HG03571 (cell line): ENCODE measurements around the gene NAIF1.
A peak's percentile ranks its signal among the peaks of the same experiment; 100 is the strongest.

Source experiments
- ATAC-seq: cut with Tn5 transposase; IDR thresholded peaks from one replicate; pipeline ENCODE4 v1.9.1; 2021; ENCODE audit not compliant: unreplicated experiment

Gene NAIF1

DNA sequence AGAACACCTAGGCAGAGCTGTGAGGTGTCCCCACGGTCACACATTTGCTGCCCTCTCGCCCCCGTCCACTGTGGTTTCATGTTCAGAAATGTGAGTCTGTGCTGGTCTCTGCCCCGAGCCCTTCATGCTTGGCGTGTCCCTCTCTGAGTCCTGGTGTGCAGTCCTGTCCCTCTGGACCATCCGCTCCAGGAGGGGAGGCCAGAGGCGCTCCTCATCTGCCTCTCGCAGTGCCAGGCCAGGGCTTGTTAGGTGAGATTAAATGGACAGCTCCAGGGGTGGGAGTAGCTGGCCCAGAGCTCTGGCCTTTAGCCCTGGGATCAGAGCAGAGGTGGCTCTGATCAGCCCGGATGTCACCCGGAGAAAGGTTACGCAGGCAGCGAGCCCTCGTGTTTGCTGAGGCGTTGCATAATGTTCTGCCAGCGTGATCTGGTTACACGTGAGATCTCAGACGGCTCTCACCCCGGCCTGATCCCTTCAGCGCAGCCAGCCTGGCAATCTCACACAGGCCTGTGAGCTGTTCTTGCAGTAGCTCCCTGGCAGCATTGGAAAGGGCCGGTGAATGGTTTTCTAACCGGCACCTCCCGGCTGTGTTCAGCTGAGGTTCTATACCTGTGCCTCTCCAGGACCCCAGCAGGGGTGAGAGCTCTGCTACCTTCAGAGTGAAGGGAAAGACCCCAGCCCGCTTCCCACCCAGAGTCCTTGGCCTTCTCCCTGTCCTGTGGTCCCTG, 35.9 kb upstream of the NAIF1 start:
- ATAC-seq = no peak

DNA sequence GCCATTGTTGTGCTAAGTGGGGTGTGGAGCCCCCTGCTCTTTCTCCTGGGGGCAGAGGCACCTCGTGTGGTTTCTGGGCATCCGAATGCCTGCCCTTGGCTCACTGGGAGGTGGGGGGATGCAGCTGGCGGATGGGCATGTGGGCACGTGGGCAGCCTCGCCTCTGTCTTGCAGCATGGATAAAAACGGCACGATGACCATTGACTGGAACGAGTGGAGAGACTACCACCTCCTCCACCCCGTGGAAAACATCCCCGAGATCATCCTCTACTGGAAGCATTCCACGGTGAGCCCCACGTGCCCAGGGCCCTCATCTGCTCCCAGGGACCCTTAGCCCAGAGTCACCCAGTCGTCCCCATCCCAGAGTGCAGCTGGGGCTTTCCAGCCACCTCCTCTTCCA, 35.1 kb upstream of the NAIF1 start:
- no peak for ATAC-seq

DNA sequence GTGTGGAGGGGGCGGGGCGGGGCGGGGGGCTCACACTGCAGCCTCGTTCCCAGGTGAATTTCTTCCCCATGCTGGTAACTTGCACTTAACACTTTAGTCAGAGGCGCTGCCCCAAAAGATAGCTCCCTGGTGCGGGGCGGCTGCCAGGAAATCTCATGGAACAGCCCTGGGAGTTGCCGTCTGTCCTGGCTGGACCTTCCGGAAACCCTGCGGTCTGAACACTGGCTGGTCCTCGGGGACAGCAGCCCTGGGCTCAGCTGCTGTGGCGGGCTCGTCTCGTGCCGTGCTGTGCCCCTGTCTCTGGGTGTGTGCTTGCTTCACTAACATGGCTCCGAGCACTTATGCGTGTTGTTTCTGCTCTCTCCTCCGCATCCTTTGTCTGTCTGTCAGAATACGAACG, 34.6 kb upstream of the NAIF1 start:
- ATAC-seq = no peak

DNA sequence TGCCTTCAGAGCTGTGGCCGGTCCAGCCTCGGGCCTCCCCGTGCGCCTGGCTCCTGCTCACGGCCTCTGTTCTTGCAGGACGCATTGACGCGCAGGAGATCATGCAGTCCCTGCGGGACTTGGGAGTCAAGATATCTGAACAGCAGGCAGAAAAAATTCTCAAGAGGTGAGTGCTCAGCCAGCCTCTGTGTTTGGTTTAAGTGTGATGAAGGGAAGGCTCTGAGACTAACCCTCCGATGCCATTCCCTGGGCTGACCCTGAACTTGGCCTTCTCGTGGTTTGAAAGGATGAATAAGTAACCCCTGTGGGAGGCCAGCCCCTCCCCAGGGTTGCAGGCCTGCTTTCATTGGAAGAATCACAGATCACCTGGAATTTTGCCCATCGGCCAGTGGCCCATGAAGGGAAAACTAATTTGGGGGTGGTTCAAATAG, 34.1 kb upstream of the NAIF1 start:
- no peak for ATAC-seq

DNA sequence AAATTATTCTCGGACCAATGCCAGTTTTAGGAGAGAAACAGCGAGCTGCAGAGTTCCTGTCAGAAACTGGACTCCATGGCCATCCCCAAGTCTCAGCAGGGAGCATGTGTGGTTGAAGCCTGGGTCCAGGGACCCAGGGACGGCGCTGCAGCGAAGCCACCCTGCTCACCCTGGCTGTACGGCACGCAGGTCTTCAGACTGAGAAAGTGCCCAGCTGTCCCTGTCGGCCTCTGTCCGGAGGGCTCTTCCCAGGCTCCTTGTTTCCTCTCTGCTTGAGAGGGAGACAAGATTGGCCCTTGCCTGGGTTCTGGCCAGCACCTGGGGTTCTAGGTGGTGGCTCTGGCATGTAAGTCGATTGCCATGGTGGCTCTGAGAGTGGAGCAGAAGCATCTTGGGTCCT, 33.5 kb upstream of the NAIF1 start:
- ATAC-seq = no peak

GRCh38 chr9:128099932-128100491, 32.9 kb upstream of the NAIF1 start:
- ATAC-seq = no peak

DNA sequence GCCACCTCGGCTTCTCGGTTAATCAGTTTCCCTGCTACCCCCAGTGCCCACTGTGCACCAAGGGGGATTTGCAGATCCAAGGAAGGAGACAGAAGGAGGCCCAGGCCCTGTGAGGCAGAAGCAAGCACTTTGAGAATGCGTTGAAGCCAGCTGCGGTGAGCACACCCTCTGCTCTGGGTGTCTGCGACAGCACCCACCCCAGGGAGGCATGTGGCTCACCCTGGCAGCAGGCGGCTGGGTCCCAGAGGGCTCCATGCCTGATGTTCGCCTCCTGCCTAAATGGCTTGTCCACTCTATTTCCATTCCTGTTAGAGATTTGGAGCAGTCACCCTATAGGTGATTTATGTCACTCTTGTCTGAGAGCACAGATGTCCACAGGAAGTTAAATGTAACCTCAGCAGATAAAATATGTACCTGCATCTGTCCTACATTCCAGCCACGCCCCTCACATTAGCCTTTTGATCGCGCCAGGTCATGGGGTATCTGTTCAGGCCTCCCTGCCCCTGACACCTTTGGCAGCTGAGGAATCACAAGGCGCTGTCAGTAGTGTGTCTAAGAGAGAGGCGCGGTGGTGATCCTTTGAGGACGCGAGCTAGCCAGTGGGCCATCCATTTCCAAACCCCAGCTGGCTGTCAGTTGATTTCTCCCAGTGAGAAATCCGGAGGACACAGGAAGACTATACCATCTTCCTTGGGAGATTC, 32.3 kb upstream of the NAIF1 start:
- ATAC-seq = no peak

DNA sequence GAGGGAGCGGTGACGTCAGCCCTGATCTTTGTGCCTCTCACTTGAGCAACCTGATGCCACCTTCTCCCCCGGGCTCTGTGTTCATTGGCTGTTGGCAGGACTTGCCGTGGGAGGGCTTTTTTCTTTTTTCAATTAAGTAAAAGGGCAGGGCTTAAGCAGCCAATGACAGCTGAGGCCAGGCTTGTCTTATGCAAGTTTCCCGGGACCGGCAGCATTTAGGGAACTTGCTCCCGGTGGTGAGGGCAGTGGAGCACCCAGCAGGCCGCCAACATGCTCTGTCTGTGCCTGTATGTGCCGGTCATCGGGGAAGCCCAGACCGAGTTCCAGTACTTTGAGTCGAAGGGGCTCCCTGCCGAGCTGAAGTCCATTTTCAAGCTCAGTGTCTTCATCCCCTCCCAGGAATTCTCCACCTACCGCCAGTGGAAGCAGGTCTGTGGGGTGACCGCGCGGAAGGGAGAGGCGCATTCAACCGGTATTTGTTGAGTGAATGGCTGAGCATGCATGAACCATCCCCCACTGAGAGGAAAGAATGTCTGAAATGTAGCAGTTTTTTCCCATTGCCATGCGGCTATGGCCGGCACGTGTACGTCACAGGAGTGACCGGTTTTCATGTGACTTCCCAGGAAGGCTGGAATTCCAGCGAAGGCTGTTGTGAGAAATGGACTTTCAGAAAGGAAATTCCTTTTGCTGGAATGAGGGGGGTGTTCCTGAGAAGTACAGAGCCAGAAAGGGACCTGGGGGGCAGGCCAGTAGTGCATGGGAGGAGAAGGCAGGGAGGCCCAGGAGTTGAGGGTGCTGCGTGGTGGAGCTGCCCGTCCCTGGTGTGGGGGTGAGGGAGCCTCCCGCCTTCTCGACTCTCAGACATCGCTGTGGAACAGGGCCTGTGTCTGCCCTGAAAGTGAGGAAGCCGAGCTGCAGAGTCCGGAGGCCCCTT, 31.4 kb upstream of the NAIF1 start:
- no peak for ATAC-seq

- no peak for ATAC-seq
Observed at GRCh38 chr9:128097543-128098296, 30.6 kb upstream of the NAIF1 start.

- no peak for ATAC-seq
Observed at GRCh38 chr9:128096616-128097536, 29.8 kb upstream of the NAIF1 start.

GRCh38 chr9:128094950-128095544, 27.9 kb upstream of the NAIF1 start:
- no peak for ATAC-seq

- ATAC-seq = peak; percentile 72
Observed at GRCh38 chr9:128094166-128094949, 27.2 kb upstream of the NAIF1 start.

DNA sequence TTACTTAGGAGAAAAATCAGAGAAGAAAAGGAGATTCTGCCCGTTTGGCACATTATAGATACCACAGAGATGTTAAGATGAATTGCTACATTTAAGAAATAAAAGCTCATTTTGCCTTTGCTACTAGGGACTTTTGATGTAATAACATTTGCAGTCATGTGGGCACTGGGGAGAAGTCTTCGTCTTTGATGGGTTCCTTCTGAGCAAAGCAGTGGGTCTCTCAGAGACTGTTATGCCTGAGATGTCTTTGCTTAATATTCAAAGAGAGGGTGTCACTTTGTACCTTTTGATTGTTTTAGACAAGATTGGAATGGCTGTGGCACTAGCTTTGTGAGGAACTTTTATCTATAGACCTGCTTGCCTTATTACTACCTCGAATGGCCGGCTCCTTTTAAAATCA, 25.9 kb upstream of the NAIF1 start:
- no peak for ATAC-seq

- no peak for ATAC-seq
Observed at GRCh38 chr9:128092199-128092977, 25.3 kb upstream of the NAIF1 start.

DNA sequence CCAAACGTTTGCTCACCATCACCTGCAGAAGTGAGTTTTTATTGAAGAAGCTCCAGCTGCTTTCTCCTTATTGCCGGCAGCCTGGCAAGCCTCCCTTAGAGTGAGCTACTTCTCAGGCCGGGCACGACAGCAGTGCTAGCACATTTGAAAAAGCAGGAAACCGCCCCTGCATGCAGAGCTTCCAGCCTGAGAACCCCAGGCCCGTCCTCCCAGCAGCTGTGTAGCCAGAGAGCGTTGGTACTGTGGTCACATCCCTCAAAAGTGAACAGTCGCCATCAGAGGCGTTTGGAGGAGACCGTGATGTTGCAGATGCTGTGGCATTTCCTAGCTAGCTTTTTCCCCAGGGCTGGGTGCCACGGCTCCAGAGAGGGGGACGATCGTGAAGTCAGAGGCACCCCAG, 24.5 kb upstream of the NAIF1 start:
- ATAC-seq = no peak

DNA sequence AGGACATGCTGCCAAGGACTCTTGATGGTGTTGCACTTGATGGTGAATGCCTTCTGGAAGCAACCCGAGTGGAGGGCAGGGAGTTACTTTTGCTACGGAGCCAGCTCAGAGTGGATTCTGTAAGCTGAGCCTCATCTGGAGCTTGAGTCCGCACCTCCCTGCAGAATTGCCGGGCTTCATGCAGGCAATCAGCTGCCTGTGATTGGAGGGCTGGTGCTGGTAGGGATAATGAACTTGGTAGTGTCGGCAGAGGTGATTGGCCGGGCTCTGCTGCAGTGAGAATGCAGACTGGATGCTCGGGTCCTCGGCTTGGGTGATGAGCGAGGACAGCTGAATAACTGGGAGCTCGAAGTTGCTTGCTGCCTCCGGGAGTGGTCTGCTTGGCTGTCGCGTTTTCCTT, 24.0 kb upstream of the NAIF1 start:
- no peak for ATAC-seq

- ATAC-seq = no peak
Observed at GRCh38 chr9:128089299-128089698, 22.2 kb upstream of the NAIF1 start.
